ENCODE data around the gene RAI1.

RAI1 gene

GRCh38 chr17:17730250-17730935 is 49.1 kb downstream of the RAI1 start:
- no peak for DNase-seq
- no peaks in the 10 kb centered on the region for H3K9me3 ChIP-seq (ENCODE audit: control insufficient read depth, low read length)
- no peaks in the 10 kb centered on the region for H3K36me3 ChIP-seq (ENCODE audit: control insufficient read depth, insufficient read depth, low read length)
- H3K27ac ChIP-seq (ENCODE audit: insufficient read depth, low read length, poor library complexity, severe bottlenecking) = no peak overlapping the region
- no peaks in the 10 kb centered on the region for H3K27me3 ChIP-seq (replicated peaks; ENCODE audit: control insufficient read depth, insufficient read depth, low read length, poor library complexity, severe bottlenecking)
- H3K4me1 ChIP-seq (ENCODE audit: control insufficient read depth, insufficient read depth, low read length, poor library complexity, severe bottlenecking) = no peaks in the 10 kb centered on the region
- H3K4me3 ChIP-seq (ENCODE audit: insufficient read depth, low read depth, low read length, poor library complexity, severe bottlenecking) = no peak overlapping the region

GRCh38 chr17:17732444-17732843 is 51.2 kb downstream of the RAI1 start:
- Histone ChIP-seq H3K27me3 (replicated peaks; ENCODE audit: control insufficient read depth, insufficient read depth, low read length, poor library complexity, severe bottlenecking) (no peaks in the 10 kb centered on the region), H3K36me3 (ENCODE audit: control insufficient read depth, insufficient read depth, low read length) (no peaks in the 10 kb centered on the region), H3K27ac (ENCODE audit: insufficient read depth, low read length, poor library complexity, severe bottlenecking) (no peak overlapping the region), H3K4me3 (ENCODE audit: insufficient read depth, low read depth, low read length, poor library complexity, severe bottlenecking) (no peak overlapping the region), H3K4me1 (ENCODE audit: control insufficient read depth, insufficient read depth, low read length, poor library complexity, severe bottlenecking) (no peaks in the 10 kb centered on the region), H3K9me3 (ENCODE audit: control insufficient read depth, low read length) (no peaks in the 10 kb centered on the region)
- no peak for DNase-seq

GRCh38 chr17:17732892-17733670 is 51.8 kb downstream of the RAI1 start:
- H3K9me3 ChIP-seq (ENCODE audit: control insufficient read depth, low read length) = no peaks in the 10 kb centered on the region
- H3K4me1 ChIP-seq (ENCODE audit: control insufficient read depth, insufficient read depth, low read length, poor library complexity, severe bottlenecking) = no peaks in the 10 kb centered on the region
- no peak overlapping the region for H3K27ac ChIP-seq (ENCODE audit: insufficient read depth, low read length, poor library complexity, severe bottlenecking)
- H3K4me3 ChIP-seq (ENCODE audit: insufficient read depth, low read depth, low read length, poor library complexity, severe bottlenecking) = no peak overlapping the region
- DNase-seq = no peak
- H3K36me3 ChIP-seq (ENCODE audit: control insufficient read depth, insufficient read depth, low read length) = no peaks in the 10 kb centered on the region
- H3K27me3 ChIP-seq (replicated peaks; ENCODE audit: control insufficient read depth, insufficient read depth, low read length, poor library complexity, severe bottlenecking) = no peaks in the 10 kb centered on the region

GRCh38 chr17:17736205-17737183 is 55.2 kb downstream of the RAI1 start:
- Histone ChIP-seq H3K27ac (ENCODE audit: insufficient read depth, low read length, poor library complexity, severe bottlenecking) (no peak overlapping the region), H3K9me3 (ENCODE audit: control insufficient read depth, low read length) (no peaks in the 10 kb centered on the region), H3K4me3 (ENCODE audit: insufficient read depth, low read depth, low read length, poor library complexity, severe bottlenecking) (no peak overlapping the region), H3K4me1 (ENCODE audit: control insufficient read depth, insufficient read depth, low read length, poor library complexity, severe bottlenecking) (no peaks in the 10 kb centered on the region), H3K27me3 (replicated peaks; ENCODE audit: control insufficient read depth, insufficient read depth, low read length, poor library complexity, severe bottlenecking) (no peaks in the 10 kb centered on the region), H3K36me3 (ENCODE audit: control insufficient read depth, insufficient read depth, low read length) (no peaks in the 10 kb centered on the region)
- DNase-seq = no peak

GRCh38 chr17:17737961-17738894 is 57.0 kb downstream of the RAI1 start:
- DNase-seq = no peak
- Histone ChIP-seq H3K27ac (ENCODE audit: insufficient read depth, low read length, poor library complexity, severe bottlenecking) (no peak overlapping the region), H3K36me3 (ENCODE audit: control insufficient read depth, insufficient read depth, low read length) (no peaks in the 10 kb centered on the region), H3K9me3 (ENCODE audit: control insufficient read depth, low read length) (no peaks in the 10 kb centered on the region), H3K4me1 (ENCODE audit: control insufficient read depth, insufficient read depth, low read length, poor library complexity, severe bottlenecking) (no peaks in the 10 kb centered on the region), H3K4me3 (ENCODE audit: insufficient read depth, low read depth, low read length, poor library complexity, severe bottlenecking) (no peak overlapping the region), H3K27me3 (replicated peaks; ENCODE audit: control insufficient read depth, insufficient read depth, low read length, poor library complexity, severe bottlenecking) (no peaks in the 10 kb centered on the region)

- no peak for DNase-seq
- Histone ChIP-seq H3K27ac (ENCODE audit: insufficient read depth, low read length, poor library complexity, severe bottlenecking) (no peak overlapping the region), H3K27me3 (replicated peaks; ENCODE audit: control insufficient read depth, insufficient read depth, low read length, poor library complexity, severe bottlenecking) (no peaks in the 10 kb centered on the region), H3K4me1 (ENCODE audit: control insufficient read depth, insufficient read depth, low read length, poor library complexity, severe bottlenecking) (no peaks in the 10 kb centered on the region), H3K4me3 (ENCODE audit: insufficient read depth, low read depth, low read length, poor library complexity, severe bottlenecking) (no peak overlapping the region), H3K36me3 (ENCODE audit: control insufficient read depth, insufficient read depth, low read length) (no peaks in the 10 kb centered on the region), H3K9me3 (ENCODE audit: control insufficient read depth, low read length) (no peaks in the 10 kb centered on the region)
Observed at GRCh38 chr17:17738901-17739300, 57.6 kb downstream of the RAI1 start.

GRCh38 chr17:17739388-17740066 is 58.3 kb downstream of the RAI1 start:
- no peaks in the 10 kb centered on the region for H3K36me3 ChIP-seq (ENCODE audit: control insufficient read depth, insufficient read depth, low read length)
- H3K27me3 ChIP-seq (replicated peaks; ENCODE audit: control insufficient read depth, insufficient read depth, low read length, poor library complexity, severe bottlenecking) = no peaks in the 10 kb centered on the region
- no peak overlapping the region for H3K27ac ChIP-seq (ENCODE audit: insufficient read depth, low read length, poor library complexity, severe bottlenecking)
- no peaks in the 10 kb centered on the region for H3K4me1 ChIP-seq (ENCODE audit: control insufficient read depth, insufficient read depth, low read length, poor library complexity, severe bottlenecking)
- no peak for DNase-seq
- H3K9me3 ChIP-seq (ENCODE audit: control insufficient read depth, low read length) = no peaks in the 10 kb centered on the region
- H3K4me3 ChIP-seq (ENCODE audit: insufficient read depth, low read depth, low read length, poor library complexity, severe bottlenecking) = no peak overlapping the region

- no peaks in the 10 kb centered on the region for H3K9me3 ChIP-seq (ENCODE audit: control insufficient read depth, low read length)
- no peak overlapping the region for H3K4me3 ChIP-seq (ENCODE audit: insufficient read depth, low read depth, low read length, poor library complexity, severe bottlenecking)
- DNase-seq = no peak
- no peaks in the 10 kb centered on the region for H3K36me3 ChIP-seq (ENCODE audit: control insufficient read depth, insufficient read depth, low read length)
- no peaks in the 10 kb centered on the region for H3K4me1 ChIP-seq (ENCODE audit: control insufficient read depth, insufficient read depth, low read length, poor library complexity, severe bottlenecking)
- no peaks in the 10 kb centered on the region for H3K27me3 ChIP-seq (replicated peaks; ENCODE audit: control insufficient read depth, insufficient read depth, low read length, poor library complexity, severe bottlenecking)
- H3K27ac ChIP-seq (ENCODE audit: insufficient read depth, low read length, poor library complexity, severe bottlenecking) = peak overlapping the region; percentile 34
Observed at GRCh38 chr17:17740615-17741348, 59.5 kb downstream of the RAI1 start.
